ENCODE measurements around the gene GDI2.

Gene GDI2

GRCh38 chr10:5736591-5736990, 76.6 kb downstream of the GDI2 start:
- no peak for DNase-seq

- DNase-seq = no peak
Observed at GRCh38 chr10:5735119-5735518, 78.1 kb downstream of the GDI2 start.

GRCh38 chr10:5732141-5732540, 81.1 kb downstream of the GDI2 start:
- no peak for DNase-seq

- DNase-seq = no peak
Observed at GRCh38 chr10:5731559-5731958, 81.7 kb downstream of the GDI2 start.

GRCh38 chr10:5730766-5731165, 82.5 kb downstream of the GDI2 start:
- no peak for DNase-seq

- no peak for DNase-seq
Observed at GRCh38 chr10:5723692-5724091, 89.5 kb downstream of the GDI2 start.

GRCh38 chr10:5720182-5720581, 93.1 kb downstream of the GDI2 start:
- DNase-seq = no peak

- no peak for DNase-seq
Observed at GRCh38 chr10:5719546-5719945, 93.7 kb downstream of the GDI2 start.

Measured in NCI-H1694 (cell line).